NCI-H1105 (cell line): Measurements from ENCODE around the gene CPD.
"Not testable (repeated sequence)": the region's sequence is repeated elsewhere in the genome, so short reads cannot be mapped to it uniquely, and the experiment has no call there.

Experiments used
- DNase-seq: peaks from one replicate; lab custom pipeline; 2025; lab: John Stamatoyannopoulos, UW

CPD gene

DNA sequence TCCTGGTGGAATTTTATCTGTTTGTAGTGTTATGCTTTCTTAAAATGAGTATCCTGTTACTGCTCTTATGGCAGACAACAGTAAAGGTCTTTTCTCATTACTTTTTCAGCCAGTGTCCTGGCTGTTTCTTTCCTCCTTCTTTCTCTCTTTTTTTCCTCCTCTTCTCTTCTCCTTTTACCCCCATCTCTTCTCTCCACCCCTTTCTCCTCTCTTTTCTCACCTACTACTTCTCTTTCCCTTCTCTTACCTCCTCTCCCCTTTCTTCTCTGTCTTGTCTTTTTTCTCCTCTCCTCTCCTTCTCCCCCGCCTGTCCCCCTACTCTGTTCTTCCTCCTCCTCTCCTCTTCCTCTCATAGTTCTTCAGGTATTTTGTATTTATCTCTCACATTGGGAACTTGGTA, 48.9 kb downstream of the CPD start:
- no peak for DNase-seq

DNA sequence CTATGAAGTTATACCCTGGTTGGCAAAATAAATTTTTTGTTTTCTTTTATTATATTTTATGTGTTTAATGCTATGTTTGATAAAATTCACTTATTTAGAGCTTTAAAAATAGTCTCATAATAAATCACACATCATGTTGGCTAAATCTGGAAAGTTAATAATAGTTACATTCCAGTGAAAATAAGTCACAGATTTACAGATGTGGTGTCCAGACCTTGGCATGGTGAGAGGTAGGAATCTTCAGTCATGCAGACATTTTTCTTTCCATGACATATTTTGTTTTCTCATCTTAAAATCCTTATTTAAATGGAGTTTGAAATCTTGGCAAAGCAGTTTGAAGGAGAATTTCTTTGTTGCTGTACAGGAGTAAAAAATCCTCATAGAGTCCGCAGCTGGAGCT, 50.4 kb downstream of the CPD start:
- no peak for DNase-seq

DNA sequence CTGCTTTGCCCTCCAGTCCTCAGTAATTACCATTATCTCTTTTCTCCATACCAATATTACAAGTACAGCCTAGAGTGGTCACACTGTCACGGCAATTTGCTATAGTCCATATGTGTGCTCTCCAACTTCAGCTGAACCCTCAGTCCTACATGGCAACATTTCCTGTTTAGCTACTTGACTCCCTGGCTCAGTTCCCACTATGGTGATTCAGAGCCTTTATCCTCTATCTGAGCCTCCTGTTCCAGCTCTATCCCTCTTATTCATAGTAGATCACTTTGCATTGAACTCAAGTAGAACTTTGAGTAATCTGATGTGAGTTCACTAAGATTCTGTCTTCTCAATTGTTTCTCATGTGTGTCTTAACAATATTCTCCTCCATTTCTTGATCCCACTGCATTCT, 54.8 kb downstream of the CPD start:
- DNase-seq, result peak; percentile 21

DNA sequence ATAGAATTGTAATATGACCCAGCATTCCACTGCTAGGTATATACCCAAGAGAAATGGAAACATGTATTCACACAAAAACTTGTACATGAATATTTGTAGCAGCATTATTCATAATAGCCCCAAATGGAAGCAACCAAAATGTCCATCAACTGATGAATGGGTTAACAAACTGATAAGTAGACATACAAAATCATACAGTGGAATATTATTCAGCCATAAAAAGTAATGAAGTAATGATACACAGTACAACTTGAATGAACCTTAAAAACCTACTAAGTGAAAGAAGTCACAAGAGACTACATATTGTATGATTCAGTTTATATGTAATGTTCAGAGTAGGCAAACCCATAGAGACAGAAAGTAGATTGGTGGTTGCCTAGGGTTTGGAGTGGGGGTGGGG, 58.0 kb downstream of the CPD start:
- no peak for DNase-seq

DNA sequence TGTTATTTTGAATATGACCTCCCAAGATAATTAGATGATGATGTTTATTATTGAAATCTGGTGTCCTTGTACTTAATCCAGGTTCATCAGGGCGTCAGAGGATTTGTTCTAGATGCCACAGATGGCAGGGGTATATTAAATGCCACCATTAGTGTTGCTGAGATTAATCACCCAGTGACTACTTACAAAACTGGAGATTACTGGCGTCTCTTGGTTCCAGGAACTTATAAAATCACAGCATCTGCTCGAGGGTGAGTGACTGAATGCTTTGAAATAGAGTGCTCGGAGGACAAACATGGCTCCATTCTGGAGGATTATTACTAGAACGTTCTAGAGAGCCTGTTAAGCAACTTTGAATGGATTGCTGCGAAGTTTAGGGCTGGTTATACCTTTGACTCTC, 65.0 kb downstream of the CPD start:
- no peak for DNase-seq

DNA sequence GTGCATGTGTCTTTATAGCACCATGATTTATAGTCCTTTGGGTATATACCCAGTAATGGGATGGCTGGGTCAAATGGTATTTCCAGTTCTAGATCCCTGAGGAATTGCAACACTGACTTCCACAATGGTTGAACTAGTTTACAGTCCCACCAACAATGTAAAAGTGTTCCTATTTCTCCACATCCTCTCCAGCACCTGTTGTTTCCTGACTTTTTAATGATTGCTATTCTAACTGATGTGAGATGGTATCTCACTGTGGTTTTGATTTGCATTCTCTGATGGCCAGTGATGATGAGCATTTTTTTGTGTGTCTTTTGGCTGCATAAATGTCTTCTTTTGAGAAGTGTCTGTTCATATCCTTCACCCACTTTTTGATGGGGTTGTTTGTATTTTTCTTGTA, 67.9 kb downstream of the CPD start:
- not testable (repeated sequence) for DNase-seq

DNA sequence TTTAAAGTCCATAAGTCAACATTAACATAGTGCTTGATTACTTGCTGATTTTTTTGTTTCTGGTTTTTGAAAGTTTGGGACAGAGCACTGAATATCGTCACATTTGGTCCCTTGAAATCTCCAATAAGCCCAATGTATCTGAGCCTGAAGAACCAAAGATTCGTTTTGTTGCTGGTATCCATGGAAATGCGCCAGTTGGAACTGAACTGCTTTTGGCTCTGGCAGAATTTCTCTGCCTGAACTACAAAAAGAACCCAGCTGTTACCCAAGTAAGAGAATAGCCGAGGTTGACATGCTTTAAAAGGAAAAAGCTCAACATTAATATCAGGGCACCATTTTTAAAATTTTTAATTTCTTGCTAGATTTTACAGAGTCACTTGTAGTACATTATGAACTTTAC, 70.8 kb downstream of the CPD start:
- no peak for DNase-seq

DNA sequence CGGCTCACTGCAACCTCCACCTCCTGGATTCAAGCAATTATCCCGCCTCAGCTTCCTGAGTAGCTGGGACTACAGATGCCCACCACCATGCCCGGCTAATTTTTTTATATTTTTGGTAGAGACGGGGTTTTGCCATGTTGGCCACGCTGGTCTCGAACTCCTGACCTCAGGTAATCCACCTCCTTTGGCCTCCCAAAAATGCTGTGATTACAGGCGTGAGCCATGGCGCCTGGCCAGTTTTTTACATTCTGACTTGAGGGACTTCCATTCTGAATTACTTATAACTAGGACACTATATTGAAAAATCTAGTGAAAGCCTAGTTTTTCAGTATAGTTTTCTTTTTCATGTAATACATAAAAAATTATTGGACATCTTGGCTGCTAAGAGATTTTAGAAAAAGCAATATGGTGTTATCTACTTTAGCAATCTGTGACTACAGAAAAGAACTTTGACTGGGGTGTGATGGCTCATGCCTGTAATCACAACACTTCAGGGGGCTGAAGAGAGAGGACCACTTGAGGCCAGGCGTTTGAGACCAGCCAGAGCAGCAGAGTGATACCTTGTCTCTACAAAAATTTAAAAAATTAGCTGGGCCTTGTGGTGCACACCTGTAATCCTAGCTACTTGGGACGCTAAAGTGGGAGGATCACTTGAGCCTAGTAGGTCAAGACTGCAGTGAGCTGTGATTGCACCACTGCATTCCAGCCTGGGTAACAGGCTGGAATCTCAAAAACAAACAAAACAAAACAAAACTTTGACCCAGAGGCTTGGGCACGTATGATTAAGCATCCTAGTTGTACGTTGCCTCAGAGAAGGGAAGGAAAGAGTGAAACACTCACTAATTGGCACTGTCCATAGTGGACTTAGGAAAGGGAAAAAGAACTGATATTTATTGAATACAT, 71.6 kb downstream of the CPD start:
- no peak for DNase-seq

DNA sequence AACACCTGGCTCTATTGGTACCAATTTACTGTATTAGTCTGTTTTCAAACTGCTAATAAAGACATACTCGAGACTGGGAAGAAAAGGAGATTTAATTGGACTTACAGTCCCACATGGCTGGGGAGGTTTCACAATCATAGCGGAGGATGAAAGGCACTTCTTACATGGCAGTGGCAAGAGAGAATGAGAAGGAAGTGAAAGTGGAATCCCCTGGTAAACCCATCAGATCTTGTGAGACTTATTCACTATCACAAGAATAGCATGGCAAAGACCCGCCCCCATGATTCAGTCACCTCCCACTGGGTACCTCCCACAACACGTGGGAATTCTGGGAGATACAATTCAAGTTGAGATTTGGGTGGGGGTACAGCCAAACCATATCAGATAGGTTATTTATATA, 75.9 kb downstream of the CPD start:
- DNase-seq, result no peak

DNA sequence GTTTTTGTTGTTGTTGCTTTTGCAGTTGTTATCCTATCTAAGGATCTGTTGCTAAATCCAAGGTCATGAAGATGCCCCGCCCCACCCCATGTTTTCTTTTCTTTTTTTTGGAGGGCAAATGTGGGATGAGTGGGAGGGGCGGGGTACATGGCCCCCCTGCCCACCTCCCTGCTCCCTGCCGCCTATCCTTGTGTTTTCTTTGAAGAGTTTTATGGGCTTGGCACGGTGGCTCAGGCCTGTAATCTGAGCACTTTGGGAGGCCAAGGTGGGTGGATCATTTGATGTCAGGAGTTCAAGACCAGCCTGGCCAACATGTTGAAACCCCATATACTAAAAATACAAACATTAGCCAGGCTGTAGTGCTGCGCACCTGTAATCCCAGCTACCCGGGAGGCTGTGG, 79.6 kb downstream of the CPD start:
- no peak for DNase-seq

DNA sequence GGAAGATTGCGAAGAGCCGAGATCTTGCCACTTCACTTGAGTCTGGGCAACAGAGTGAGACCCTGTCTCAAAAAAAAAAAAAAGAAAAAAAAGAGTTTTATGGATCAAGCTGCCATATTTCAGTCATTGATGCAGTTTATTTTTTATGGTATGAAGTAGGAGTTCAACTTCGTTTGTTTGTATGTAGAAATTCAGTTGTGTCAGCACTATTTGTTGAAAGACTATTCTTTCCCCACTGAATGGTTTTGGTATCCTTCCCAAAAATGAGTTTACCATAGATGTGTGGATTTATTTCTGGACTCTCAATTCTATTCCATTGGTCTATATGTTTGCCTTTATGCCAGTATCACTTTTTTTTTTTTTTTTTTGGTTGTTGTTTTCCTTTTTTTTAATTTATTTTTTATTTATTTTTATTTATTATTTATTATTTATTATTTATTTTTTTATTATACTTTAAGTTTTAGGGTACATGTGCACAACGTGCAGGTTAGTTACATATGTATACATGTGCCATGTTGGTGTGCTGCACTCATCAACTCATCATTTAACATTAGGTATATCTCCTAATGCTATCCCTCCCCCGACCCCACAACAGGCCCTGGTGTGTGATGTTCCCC, 80.2 kb downstream of the CPD start:
- DNase-seq, result not testable (repeated sequence)

DNA sequence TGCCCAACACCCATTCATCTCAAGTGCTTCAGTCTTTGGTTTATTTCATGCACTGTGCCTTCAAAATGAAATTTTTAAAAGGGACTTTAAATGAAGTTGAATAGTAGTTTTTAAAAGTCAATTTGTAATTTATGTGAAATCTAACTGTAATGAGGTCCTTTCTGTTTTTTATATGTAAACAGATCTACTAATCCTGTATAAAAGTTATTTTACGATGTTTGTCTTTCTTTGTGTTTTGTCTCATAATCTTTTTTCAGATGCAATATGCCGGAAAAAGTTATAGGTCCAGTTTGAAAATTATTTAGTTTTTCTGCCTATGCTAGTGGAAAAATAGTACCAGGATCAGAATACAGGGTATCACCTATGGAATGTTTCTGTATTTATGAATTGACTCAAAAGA, 89.7 kb downstream of the CPD start:
- DNase-seq, result no peak

DNA sequence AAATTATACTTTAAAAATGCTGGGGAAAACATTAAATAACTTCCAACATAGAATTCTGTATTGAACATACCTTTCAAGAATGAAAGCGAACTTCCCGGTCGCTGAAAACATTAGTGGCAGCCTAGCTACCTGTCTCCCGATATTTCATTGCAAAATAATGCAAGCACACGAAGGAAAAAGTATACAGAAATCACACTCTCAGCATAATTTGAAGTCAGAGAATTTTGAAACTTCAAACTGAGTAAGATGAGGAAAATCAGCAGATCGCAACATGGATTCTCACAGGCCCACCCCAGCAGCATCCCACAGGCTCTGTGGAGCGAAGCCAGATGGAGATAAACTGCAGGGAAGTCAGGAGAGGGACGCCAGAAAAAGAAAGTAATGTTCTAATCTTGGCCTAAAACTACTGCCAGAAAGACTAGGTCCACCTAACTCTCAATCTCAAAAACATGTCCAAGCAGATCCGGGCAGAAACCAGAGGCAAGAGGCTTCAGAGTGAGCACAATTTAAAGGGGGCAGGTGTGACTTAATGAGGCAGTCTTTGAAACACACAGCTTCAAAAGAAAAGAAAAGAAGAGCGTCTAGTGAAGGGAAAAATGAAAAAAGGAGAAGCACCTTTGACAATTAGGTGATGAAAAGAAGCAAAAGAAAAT, 93.6 kb downstream of the CPD start:
- peak; percentile 47 for DNase-seq

DNA sequence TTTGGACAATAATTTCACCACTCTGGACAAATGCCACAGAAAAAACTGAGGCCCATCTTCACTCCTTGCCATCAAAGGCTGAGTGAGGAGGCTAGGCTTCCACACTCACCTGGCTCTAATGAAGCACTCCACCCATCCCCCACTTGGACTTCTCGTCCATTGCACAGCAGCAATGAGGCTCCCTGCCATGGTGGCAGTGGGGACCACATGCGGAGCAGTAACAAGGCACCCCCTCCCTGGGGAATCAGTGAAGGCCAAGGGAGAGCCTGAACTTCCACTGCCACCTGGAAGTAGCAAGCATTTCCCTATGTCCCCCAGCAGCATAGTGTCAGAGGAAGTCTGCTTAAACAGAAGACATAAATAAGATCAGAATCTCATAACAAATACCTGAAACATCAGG, 96.5 kb downstream of the CPD start:
- no peak for DNase-seq

DNA sequence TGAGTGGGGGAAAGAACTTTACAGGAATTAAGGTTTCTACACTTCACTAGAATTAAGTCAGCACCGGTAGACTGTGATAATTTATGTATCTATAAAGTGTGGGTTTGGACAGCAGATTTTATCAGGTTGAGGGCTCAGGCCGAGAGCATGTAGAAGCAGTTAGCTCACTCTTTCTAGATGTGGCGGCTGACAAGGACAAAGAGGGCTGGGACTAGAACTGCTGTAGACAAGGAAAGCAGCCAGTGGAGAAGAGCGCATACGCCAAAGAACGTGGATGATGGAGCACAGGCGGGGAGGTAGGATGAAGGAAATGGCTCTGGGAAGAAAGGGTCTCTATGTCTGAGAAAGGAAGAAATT, 98.0 kb downstream of the CPD start:
- DNase-seq, result no peak

DNA sequence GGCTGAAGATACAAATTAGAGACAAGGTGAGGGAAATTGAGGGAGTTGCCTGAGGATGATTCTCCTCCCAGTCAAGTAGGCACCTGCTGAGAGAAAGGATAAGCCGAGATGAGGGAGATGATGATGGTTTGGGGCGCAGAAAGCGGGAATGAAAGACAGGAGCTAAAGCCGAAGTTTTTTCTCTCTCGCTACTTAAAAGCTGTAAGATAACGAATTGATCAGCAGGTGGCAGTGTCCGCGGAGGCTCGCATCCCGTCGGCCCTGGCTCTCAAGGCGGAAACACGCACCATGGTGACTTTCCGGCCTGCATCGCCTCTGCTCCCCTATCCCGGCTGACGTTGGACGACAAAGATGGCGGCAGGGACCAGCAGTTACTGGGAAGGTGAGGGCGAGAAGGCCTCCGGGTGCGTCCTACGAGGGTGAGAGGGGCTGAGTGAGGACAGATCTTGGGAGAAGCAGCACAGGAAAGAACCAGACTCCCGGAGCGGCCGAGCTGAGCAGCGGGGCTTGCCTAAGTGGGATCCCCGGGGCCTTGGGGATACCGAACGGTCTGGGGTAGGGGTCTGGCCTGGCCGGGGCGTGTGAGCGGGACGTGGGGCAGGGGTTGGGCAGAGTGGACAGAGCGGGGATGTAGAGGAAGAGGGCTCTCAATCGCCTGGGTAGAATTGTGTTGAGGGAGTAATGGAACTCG, 98.5 kb downstream of the CPD start, which contains the start of gene GOSR1:
GOSR1 (plus strand) TSS at position 326 of the 691 bp plus-strand sequence; CDS start at position 352, 26 bp downstream.
- DNase-seq, result peak; percentile 85

DNA sequence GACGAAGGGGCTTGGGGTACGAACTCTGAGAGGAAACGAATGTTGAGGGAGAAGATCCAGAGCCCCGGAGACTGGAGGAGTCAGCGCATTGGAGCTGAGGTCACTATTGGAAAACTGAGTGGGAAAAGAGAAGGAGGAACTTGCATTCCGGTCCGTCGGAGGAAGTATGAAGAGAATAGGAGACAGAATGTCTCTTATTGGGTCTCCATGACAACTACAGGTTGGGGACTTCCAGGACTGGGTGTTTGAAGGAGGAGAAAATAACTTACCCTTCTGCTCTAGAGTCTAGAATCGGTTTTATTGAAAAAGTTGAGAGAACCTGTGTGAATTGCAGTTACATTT, 99.0 kb downstream of the CPD start:
- no peak for DNase-seq

DNA sequence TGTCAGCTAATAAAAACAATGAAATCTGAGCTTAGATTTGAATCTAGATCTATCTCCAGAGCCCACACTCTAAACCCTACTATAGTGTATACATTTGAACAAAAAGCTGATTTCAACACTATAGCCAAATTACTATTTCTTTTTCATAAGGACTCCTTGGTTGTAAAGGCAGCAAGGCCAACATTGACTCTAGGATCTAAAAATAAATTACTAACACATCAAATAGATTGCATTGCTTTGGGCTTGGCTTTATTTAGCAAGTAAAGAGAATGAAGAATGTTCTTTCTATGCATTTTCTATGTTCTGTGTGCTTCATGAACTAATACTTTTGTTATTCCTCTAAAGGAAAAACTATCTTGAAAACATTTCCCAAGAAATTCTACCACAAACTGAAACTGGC, 103.8 kb downstream of the CPD start:
- DNase-seq, result no peak

DNA sequence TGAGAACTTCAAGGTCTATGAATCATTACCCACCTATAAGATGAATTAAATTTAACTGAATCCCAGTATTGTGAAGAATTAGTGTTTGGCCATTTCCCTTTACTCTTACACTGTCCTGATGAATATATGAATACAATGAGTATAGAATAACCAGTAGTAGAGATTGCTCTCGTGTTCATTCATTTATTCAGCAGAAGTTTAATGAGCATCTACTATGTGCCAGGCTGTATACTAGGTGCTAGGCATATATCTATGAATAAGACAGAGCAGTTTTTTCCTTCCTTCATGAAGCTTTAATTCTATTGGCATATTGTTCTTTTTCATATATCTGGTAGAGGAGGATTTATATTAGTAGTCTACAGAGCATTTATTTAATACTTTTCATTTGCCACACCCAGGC, 104.4 kb downstream of the CPD start:
- DNase-seq, result no peak

DNA sequence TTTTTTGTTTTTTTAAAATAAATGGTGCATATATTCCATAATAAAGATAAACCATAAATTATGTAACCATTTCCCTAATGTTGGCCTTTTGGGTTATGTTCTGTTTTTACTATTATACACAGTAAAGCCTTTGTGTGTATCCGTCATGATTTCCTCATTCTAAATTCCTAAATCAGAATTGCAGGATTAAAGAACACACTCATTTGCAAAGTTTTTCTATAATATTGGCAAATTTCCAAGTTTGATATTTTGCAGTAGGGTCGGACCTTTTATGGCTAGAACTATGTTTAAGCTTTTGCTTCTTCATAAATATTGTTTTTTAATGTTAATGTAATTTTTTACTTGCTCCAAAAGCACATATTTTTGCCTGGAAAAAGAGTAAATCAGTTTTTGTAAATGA, 115.1 kb downstream of the CPD start:
- no peak for DNase-seq

DNA sequence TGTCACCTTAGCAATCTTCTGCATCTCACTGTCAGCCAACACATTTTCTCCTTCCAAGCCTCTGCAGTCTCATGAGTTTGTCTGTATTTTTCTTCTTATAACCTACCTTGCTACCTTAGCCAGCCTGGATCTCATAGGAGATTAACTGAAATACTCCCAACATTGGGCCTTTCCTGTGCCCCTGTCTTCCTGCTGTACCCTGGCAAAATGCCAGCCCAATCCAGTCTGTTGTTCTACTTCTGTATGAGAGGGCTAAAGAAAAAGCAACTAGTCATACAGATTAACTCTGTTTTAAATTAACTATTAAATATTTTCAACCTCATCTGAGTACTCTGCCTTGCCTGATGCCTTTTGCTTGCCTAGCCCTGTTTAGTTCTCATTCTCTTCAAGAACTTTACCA, 116.9 kb downstream of the CPD start:
- peak; percentile 2 for DNase-seq

DNA sequence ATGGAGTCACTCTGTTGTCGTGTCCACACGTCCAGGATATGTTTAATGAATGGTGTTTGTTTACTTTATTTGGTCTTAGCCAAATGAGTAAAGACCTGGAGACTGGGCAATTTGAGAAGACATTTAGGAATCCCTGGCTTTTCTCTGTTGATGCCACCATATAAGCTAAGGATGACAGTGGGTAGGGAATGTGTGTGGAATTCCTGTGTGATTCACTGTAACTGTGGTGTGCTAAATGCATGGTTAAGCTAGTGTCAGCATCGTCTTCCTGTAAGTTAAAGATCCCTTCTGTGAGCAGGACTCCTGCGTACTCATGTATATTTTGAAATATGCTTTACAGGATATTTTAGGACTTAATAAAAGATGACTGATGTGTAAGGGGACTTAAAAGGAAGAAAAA, 124.8 kb downstream of the CPD start:
- no peak for DNase-seq
